ENCODE results near the gene VPS13C.

Gene VPS13C

GRCh38 chr15:61811952-61812351, 248.3 kb downstream of the VPS13C start:
- Histone ChIP-seq H3K27ac (ENCODE audit: low read depth, low read length) (no peak overlapping the region), H3K9me2 (replicated peaks; ENCODE audit: control insufficient read depth, low read length) (no peaks in the 10 kb centered on the region), H3K4me1 (ENCODE audit: control insufficient read depth, low read length) (no peaks in the 10 kb centered on the region), H3K9me3 (ENCODE audit: control insufficient read depth, insufficient read depth, low read length) (no peaks in the 10 kb centered on the region), H3K36me3 (ENCODE audit: control insufficient read depth, low read length) (no peaks in the 10 kb centered on the region), H3K4me2 (ENCODE audit: low read length) (no peak overlapping the region), H3K27me3 (ENCODE audit: control insufficient read depth, low read length) (no peaks in the 10 kb centered on the region), H3K4me3 (ENCODE audit: low read length) (no peak overlapping the region), H3K79me2 (ENCODE audit: control insufficient read depth, low read length) (no peaks in the 10 kb centered on the region), H3F3A (ENCODE audit: control insufficient read depth, insufficient read depth) (no peaks in the 10 kb centered on the region), H4K20me1 (ENCODE audit: control insufficient read depth, insufficient read depth, low read depth, low read length) (no peaks in the 10 kb centered on the region)
- no peak for TF ChIP-seq CTCF (IDR thresholded peaks at IDR 0.05; ENCODE audit: low read depth, low read length, poor library complexity, severe bottlenecking)
- no peak for TF ChIP-seq EZH2phosphoT487 (IDR thresholded peaks at IDR 0.05; ENCODE audit: borderline replicate concordance, low read length)

GRCh38 chr15:61809216-61809615, 251.0 kb downstream of the VPS13C start:
- H3K79me2 ChIP-seq (ENCODE audit: control insufficient read depth, low read length) = no peaks in the 10 kb centered on the region

GRCh38 chr15:61807281-61807929, 252.8 kb downstream of the VPS13C start:
- Histone ChIP-seq H3F3A (ENCODE audit: control insufficient read depth, insufficient read depth) (no peaks in the 10 kb centered on the region), H3K4me3 (ENCODE audit: low read length) (no peak overlapping the region), H3K79me2 (ENCODE audit: control insufficient read depth, low read length) (no peaks in the 10 kb centered on the region), H3K4me2 (ENCODE audit: low read length) (no peak overlapping the region), H3K27me3 (ENCODE audit: control insufficient read depth, low read length) (no peaks in the 10 kb centered on the region), H3K9me3 (ENCODE audit: control insufficient read depth, insufficient read depth, low read length) (no peaks in the 10 kb centered on the region), H3K27ac (ENCODE audit: low read depth, low read length) (no peak overlapping the region), H3K9me2 (replicated peaks; ENCODE audit: control insufficient read depth, low read length) (no peaks in the 10 kb centered on the region), H4K20me1 (ENCODE audit: control insufficient read depth, insufficient read depth, low read depth, low read length) (no peaks in the 10 kb centered on the region), H3K4me1 (ENCODE audit: control insufficient read depth, low read length) (no peaks in the 10 kb centered on the region), H3K36me3 (ENCODE audit: control insufficient read depth, low read length) (no peaks in the 10 kb centered on the region)
- TF ChIP-seq EZH2phosphoT487 (IDR thresholded peaks at IDR 0.05; ENCODE audit: borderline replicate concordance, low read length) (no peak), CTCF (IDR thresholded peaks at IDR 0.05; ENCODE audit: low read depth, low read length, poor library complexity, severe bottlenecking) (no peak)

More at GRCh38 chr15:61809216-61809615, 251.0 kb downstream of the VPS13C start:
- no peak overlapping the region for H3K27ac ChIP-seq (ENCODE audit: low read depth, low read length)
- H3K4me2 ChIP-seq (ENCODE audit: low read length) = no peak overlapping the region
- no peaks in the 10 kb centered on the region for H3K4me1 ChIP-seq (ENCODE audit: control insufficient read depth, low read length)
- no peaks in the 10 kb centered on the region for H4K20me1 ChIP-seq (ENCODE audit: control insufficient read depth, insufficient read depth, low read depth, low read length)
- no peaks in the 10 kb centered on the region for H3K9me2 ChIP-seq (replicated peaks; ENCODE audit: control insufficient read depth, low read length)
- H3K9me3 ChIP-seq (ENCODE audit: control insufficient read depth, insufficient read depth, low read length) = no peaks in the 10 kb centered on the region
- no peaks in the 10 kb centered on the region for H3K27me3 ChIP-seq (ENCODE audit: control insufficient read depth, low read length)
- TF ChIP-seq CTCF (IDR thresholded peaks at IDR 0.05; ENCODE audit: low read depth, low read length, poor library complexity, severe bottlenecking) = no peak
- no peak for TF ChIP-seq EZH2phosphoT487 (IDR thresholded peaks at IDR 0.05; ENCODE audit: borderline replicate concordance, low read length)
- no peaks in the 10 kb centered on the region for H3K36me3 ChIP-seq (ENCODE audit: control insufficient read depth, low read length)
- H3F3A ChIP-seq (ENCODE audit: control insufficient read depth, insufficient read depth) = no peaks in the 10 kb centered on the region
- no peak overlapping the region for H3K4me3 ChIP-seq (ENCODE audit: low read length)
